HCT116 (cell line): Measurements from ENCODE around the gene VPS11. TPM values are rescaled to one million over a fixed set of nuclear protein-coding genes. Genes with fewer than 3 reads are reported as not detected.

Experiments
- ATAC-seq: fragments of 200-7000 bp; cut with Tn5 transposase; 2 replicates; pipeline ENCODE4 v1.9.1; 2020; ENCODE audit warnings: mild to moderate bottlenecking, moderate library complexity
- BruUV-seq: library from RNA; stranded (reverse); fragments of 400-500 nt; replicated peaks from 2 replicates; lab custom pipeline; 2021; lab: Mats Ljungman, UMichigan
- CTCF ChIA-PET: fragments of 300-600 bp; sonication (Branson Sonifier 250); formaldehyde crosslinking; loops from one replicate; lab custom pipeline; 2021; ENCODE audit warnings: antibody characterized with exemption; lab: Charles Lee
- POLR2A ChIA-PET: fragments of 300-600, 350-600 bp; sonication (Branson Sonifier 250); formaldehyde crosslinking; loops from one replicate; lab custom pipeline; 2021; ENCODE audit warnings: antibody characterized with exemption; lab: Charles Lee
- RAD21 ChIA-PET, 2 experiments: fragments of 300-600 bp; sonication (Branson Sonifier 250); formaldehyde crosslinking; loops; one replicate each; lab custom pipeline; 2023; ENCODE audit warnings: low total read pairs in 2 of 2; ENCODE audit not compliant: uncharacterized antibody in 2 of 2, unreplicated experiment in 2 of 2, low non-redundant PET in 1 of 2; lab: Charles Lee
- DNase-seq: peaks from one replicate; pipeline ENCODE4 v3.0.0-alpha.2; 2010; ENCODE audit warnings: low read depth, low spot score
- H2AFZ ChIP-seq: fragments of 200-600 bp; shearing (Covaris generic), sonication (generic); 2 replicates; pipeline ENCODE4 v1.6.1; 2017; ENCODE audit warnings: low read depth, mixed run types, mixed read lengths, antibody characterized with exemption, low read length; ENCODE audit not compliant: poor library complexity, severe bottlenecking
- H3K27ac ChIP-seq: 2 replicates; pipeline ENCODE4 v1.5.1; 2012; ENCODE audit warnings: low read depth, low read length
- H3K27me3 ChIP-seq: fragments of 200-600 bp; sonication (generic); 2 replicates; pipeline ENCODE4 v1.6.1; 2016; ENCODE audit warnings: mixed run types, low read length, mixed read lengths; ENCODE audit not compliant: insufficient read depth
- H3K36me3 ChIP-seq, 2 experiments: fragments of 200-500 bp in 1 of 2; fragments of 200-600 bp in 1 of 2; sonication (Bioruptor generic) in 1 of 2; sonication (generic) in 1 of 2; 2 replicates each; pipeline versions ENCODE4 v1.5.1 to v1.6.1; 2014 to 2016; ENCODE audit warnings: low read length in 2 of 2, inconsistent platforms in 1 of 2, mixed read lengths in 1 of 2, mixed run types in 1 of 2; ENCODE audit not compliant: insufficient read depth in 2 of 2, control insufficient read depth in 1 of 2
- H3K4me1 ChIP-seq, 2 experiments: fragments of 200-600 bp in 1 of 2; sonication (generic) in 1 of 2; 2 replicates each; pipeline versions ENCODE4 v1.5.1 to v1.6.1; 2012 to 2017; ENCODE audit warnings: low read length in 2 of 2, inconsistent platforms in 1 of 2, mild to moderate bottlenecking in 1 of 2, mixed read lengths in 1 of 2, mixed run types in 1 of 2, moderate library complexity in 1 of 2; ENCODE audit not compliant: insufficient read depth in 2 of 2, control insufficient read depth in 1 of 2
- H3K4me2 ChIP-seq: fragments of 200-600 bp; sonication (generic); 2 replicates; pipeline ENCODE4 v1.6.1; 2017; ENCODE audit warnings: mixed run types, low read length, mixed read lengths
- H3K4me3 ChIP-seq, 2 experiments: fragments of 200-600 bp in 1 of 2; sonication (generic) in 1 of 2; replicated peaks in 1 of 2; 2 replicates each; pipeline ENCODE4 v1.5.1; 2011 to 2016; ENCODE audit warnings: low read length in 2 of 2, control low read depth in 1 of 2, low read depth in 1 of 2, mild to moderate bottlenecking in 1 of 2, mixed read lengths in 1 of 2, mixed run types in 1 of 2
- H3K79me2 ChIP-seq: fragments of 200-600 bp; sonication (generic); 2 replicates; pipeline ENCODE4 v1.6.1; 2017; ENCODE audit warnings: mild to moderate bottlenecking, mixed run types, low read length, moderate library complexity, mixed read lengths; ENCODE audit not compliant: insufficient read depth
- H3K9ac ChIP-seq: fragments of 200-600 bp; sonication (generic); 2 replicates; pipeline ENCODE4 v1.6.1; 2016; ENCODE audit warnings: low read length, mixed read lengths
- H3K9me2 ChIP-seq: fragments of 200-600 bp; sonication (generic), shearing (Covaris generic); 2 replicates; pipeline ENCODE4 v1.6.1; 2017; ENCODE audit warnings: mixed run types, mild to moderate bottlenecking, moderate library complexity; ENCODE audit not compliant: insufficient read depth
- H3K9me3 ChIP-seq, 2 experiments: fragments of 200-500 bp in 1 of 2; fragments of 200-600 bp in 1 of 2; sonication (Bioruptor generic) in 1 of 2; sonication (generic) in 1 of 2; 2 replicates each; pipeline ENCODE4 v1.6.1; 2014 to 2017; ENCODE audit warnings: low read length in 2 of 2, mixed read lengths in 2 of 2, inconsistent platforms in 1 of 2, low read depth in 1 of 2, mild to moderate bottlenecking in 1 of 2, mixed run types in 1 of 2, moderate library complexity in 1 of 2; ENCODE audit not compliant: control insufficient read depth in 1 of 2, insufficient read depth in 1 of 2
- H4K20me1 ChIP-seq: fragments of 200-600 bp; sonication (generic), shearing (Covaris generic); 2 replicates; pipeline ENCODE4 v1.6.1; 2017; ENCODE audit warnings: mixed run types, mild to moderate bottlenecking, moderate library complexity; ENCODE audit not compliant: insufficient read depth
- CBX3 ChIP-seq: IDR thresholded peaks from 2 replicates; pipeline ENCODE4 v1.6.1; 2012; ENCODE audit warnings: low read depth
- CEBPB ChIP-seq: IDR thresholded peaks from 2 replicates; pipeline ENCODE4 v1.6.1; 2012; ENCODE audit warnings: low read depth
- CTCF ChIP-seq, 3 experiments: fragments of 200-600 bp in 1 of 3; sonication (generic) in 1 of 3; IDR thresholded peaks in 2 of 3; conservative IDR thresholded peaks in 1 of 3; 2 replicates each; pipeline ENCODE4 v1.5.1; 2012 to 2017; ENCODE audit warnings: low read depth in 2 of 3, low read length in 2 of 3, antibody characterized with exemption in 1 of 3, borderline replicate concordance in 1 of 3, control low read depth in 1 of 3, mild to moderate bottlenecking in 1 of 3, mixed read lengths in 1 of 3, mixed run types in 1 of 3, moderate library complexity in 1 of 3; ENCODE audit not compliant: insufficient read depth in 1 of 3
- EGR1 ChIP-seq: IDR thresholded peaks from 2 replicates; pipeline ENCODE4 v1.6.1; 2012; ENCODE audit warnings: low read depth
- FOSL1 ChIP-seq: IDR thresholded peaks from 2 replicates; pipeline ENCODE4 v1.6.1; 2012; ENCODE audit warnings: low read depth
- MAX ChIP-seq: IDR thresholded peaks from 2 replicates; pipeline ENCODE4 v1.6.1; 2012
- RAD21 ChIP-seq: IDR thresholded peaks from 2 replicates; pipeline ENCODE4 v1.6.1; 2012; ENCODE audit warnings: low read depth, mild to moderate bottlenecking
- REST ChIP-seq: IDR thresholded peaks from 2 replicates; pipeline ENCODE4 v1.6.1; 2012; ENCODE audit warnings: low read depth
- SIN3A ChIP-seq: IDR thresholded peaks from 2 replicates; pipeline ENCODE4 v1.6.1; 2012; ENCODE audit warnings: low read depth
- SP1 ChIP-seq: IDR thresholded peaks from 2 replicates; pipeline ENCODE4 v1.6.1; 2012; ENCODE audit warnings: low read depth
- YY1 ChIP-seq: IDR thresholded peaks from 2 replicates; pipeline ENCODE4 v1.6.1; 2011; ENCODE audit warnings: low read length, low read depth, moderate library complexity, mild to moderate bottlenecking; ENCODE audit not compliant: insufficient replicate concordance; ENCODE audit errors: extremely low read depth
- ZBTB33 ChIP-seq: IDR thresholded peaks from 2 replicates; pipeline ENCODE4 v1.6.1; 2011; ENCODE audit warnings: mild to moderate bottlenecking, low read length, moderate library complexity; ENCODE audit not compliant: insufficient replicate concordance; ENCODE audit errors: extremely low read depth
- ZNF274 ChIP-seq: fragments of 200-500 bp; sonication (Bioruptor generic); IDR thresholded peaks from 2 replicates; pipeline ENCODE4 v1.6.1; 2014; ENCODE audit warnings: mild to moderate bottlenecking, low read depth, low read length, inconsistent platforms
- intact Hi-C: fragments of 100-400 bp; cut with micrococcal nuclease; formaldehyde crosslinking; loops from 2 replicates; pipeline ENCODE4 v1.10.0; 2022
- total RNA-seq: library from RNA; stranded (reverse); gene quantifications from one replicate; pipeline ENCODE4 v1.2.1, GENCODE V29; 2021; ENCODE audit not compliant: unreplicated experiment

Gene VPS11
- total RNA-seq, 1 experiment from 2014 or later = 20.4 TPM

- Histone ChIP-seq H2AFZ (no peak overlapping the region), H3K9me2 (no peaks in the 10 kb centered on the region), H4K20me1 (no peaks in the 10 kb centered on the region), H3K9me3 (no peaks in the 10 kb centered on the region), H3K4me2 (no peak overlapping the region), H3K27me3 (no peaks in the 10 kb centered on the region), H3K27ac (no peak overlapping the region), H3K36me3 (peaks cover 15 to 29% of the 10 kb centered on the region in 2 experiments; a peak in 2 of 4 replicates), H3K79me2 (peaks cover 26% of the 10 kb centered on the region), H3K4me3 (no peak overlapping the region), H3K4me1 (peaks cover 5 to 34% of the 10 kb centered on the region in 2 experiments; a peak in 3 of 4 replicates), H3K9ac (no peak overlapping the region)
- ChIA-PET RAD21 (no interaction called here), POLR2A (interaction anchor here (0.9 kb wide), 1 partner anchor 57 kb away, joined by 3 read pairs; no protein-coding TSS in a partner anchor), CTCF (no interaction called here)
- TF ChIP-seq ZNF274 (no peak), SIN3A (no peak), ZBTB33 (no peak), SP1 (no peak), CEBPB (no peak), CTCF (IDR thresholded peaks at IDR 0.05 in 2 of 3, conservative IDR thresholded peaks at IDR 0.05 in 1 of 3; ENCODE audit: borderline replicate concordance in 1 of 3, insufficient read depth in 1 of 3, low read depth in 2 of 3, low read length in 2 of 3) (no peak), EGR1 (no peak), CBX3 (no peak), REST (no peak), RAD21 (no peak), YY1 (no peak), FOSL1 (no peak), MAX (no peak)
- no TSS peak for BruUV-seq
- no peak for ATAC-seq
- intact Hi-C loops = no loop called here
- no peak for DNase-seq
These were observed 39.9 kb upstream of the VPS11 start for GRCh38 chr11:119027561-119028345.
